ENCODE results near the gene EML2.
"Not testable (repeated sequence)": the region's sequence is repeated elsewhere in the genome, so short reads cannot be mapped to it uniquely, and the experiment has no call there.

The EML2 gene

DNA sequence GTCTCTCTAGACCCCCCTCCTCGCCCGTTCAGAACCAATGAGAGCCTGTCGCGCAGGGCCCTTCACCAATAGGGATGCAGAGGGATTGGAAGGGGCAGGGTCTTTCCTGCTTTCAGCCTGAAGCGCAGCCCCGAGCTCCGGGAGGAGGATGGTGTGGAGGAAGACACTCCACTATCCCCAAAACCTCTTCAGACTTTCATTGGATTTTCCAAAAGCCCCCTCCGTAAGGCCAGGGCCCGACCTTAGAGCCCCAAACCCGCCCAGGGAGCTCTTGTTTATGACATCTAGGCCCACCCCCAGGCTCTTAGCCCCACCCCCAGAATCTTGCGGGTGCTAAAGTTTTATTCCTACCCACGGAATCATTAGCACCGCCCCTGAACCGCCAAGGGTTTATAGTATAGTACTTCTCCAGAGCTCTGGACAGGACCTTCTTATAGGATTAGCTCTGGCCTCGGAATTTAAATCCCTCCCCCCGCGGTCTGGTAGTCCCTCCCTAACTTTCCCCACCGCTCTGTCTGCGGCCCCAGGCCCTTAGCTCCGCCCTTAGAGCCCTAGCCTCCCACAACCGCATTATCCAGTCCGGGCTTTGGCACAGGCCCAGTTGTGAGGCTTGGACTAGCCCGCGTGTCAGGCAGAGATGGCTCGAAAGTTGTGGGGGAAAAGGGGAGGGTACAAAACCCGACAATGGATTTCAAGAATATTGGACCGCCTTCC, 6.6 kb upstream of the EML2 start:
- DNase-seq: peak; percentile 95

DNA sequence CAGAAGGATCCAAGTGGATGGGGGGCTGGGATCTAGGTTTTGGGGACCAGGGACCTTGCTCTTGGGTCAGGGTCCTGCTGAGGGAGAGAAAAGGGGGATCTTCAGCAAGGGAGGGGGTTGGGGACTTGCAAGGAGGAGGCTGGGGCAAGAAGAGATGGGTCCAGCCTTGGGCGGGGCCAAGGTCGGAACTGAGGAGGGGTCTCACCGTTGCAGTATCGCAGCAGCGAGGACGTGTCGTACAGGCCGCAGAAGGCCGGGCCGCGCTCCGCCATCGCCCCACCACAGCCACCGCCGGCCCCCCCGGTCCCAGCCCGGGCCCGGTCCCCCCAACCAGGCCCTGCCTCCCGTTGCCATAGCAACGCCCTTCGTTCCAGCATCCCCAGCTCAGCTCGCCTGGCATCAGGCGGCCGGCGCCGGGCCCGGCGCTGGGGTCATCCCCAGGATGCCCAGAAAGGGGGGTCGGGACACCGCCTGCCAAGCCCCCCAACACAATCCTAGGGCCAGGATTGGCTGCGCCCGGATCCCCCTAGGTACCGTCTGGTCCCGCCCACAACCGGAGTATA, 6.0 kb upstream of the EML2 start:
- DNase-seq: no peak

DNA sequence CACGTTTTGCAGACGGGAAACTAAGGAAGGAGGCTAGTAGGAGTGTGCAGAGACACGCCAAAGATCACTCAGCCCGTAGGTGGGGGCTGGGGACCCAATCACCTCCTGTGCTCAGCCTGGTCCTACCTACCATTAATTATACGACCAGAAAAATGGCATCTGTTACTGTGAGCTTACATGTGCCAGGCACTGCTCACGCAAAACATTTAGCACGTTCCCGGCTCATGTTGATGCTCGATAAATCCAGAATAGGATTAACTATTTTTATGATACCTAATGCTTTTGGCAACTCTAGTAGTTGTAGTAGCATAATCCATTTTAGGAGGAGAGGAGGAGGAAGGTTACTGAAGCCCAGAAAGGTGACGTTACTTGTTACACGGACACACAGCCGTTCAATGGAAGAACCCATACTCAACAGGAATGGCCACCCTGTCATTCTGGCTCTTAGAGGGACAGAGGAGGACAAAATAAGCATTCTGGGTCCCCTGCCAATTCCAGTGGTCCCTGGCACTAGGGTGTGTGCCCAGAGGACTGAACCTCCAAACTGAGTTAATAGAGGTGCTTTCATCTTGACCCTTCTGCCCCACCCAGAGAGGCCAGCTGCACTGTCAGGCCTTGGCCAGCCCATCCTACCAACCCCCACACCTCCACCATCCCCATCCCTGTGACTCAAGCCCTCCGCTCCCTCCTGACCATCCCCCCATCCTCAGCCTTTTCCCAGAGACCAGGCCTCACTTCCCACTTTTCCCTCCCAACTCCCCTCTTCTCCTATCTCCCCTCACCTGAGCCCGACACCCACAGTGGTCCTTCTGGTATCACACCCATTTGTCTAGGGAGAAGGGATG, 5.0 kb upstream of the EML2 start:
- DNase-seq: no peak

DNA sequence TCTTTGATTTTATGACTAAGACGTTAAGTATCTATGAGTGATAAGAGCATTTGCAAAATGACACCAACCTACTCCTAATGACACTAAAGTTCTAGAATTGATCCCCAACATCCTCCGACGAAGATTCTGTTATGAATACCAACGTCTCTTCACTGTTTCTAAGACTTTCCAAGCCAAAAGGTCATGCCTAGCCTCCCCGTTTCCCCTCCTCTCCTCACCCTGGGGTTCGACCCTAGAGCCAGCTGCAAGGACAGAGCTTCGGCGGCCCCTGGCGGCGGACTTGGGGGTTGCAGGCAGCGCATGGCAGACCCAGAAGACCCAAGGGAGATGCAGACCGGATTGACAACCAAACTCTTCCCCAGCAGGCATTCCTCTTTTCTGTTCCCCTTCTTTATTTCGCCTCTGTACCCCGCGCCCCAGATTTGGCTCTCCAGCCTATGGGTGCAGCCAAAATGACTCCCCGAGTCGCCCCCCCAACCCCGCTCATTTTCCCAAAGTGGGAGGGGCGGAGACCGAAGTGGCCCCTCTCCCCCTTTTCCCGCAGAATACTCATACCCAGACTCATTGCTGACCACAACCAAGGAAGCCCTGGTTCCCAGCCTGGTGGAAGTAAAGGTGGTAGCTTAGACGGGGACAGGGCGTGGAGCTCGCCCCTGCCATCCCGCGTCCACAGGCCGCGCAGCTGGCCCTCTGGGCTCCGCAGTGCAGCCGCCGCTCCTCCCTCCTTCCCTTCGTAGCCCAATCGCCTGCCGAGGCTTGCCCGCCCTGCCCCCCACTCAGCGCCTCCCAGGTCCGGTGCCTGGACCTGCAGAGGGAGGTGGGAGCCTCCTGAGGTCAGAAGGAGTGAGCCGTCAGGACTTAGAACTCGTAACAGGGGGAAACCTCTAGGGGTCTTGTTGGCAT, 4.1 kb upstream of the EML2 start:
- DNase-seq: peak; percentile 77

DNA sequence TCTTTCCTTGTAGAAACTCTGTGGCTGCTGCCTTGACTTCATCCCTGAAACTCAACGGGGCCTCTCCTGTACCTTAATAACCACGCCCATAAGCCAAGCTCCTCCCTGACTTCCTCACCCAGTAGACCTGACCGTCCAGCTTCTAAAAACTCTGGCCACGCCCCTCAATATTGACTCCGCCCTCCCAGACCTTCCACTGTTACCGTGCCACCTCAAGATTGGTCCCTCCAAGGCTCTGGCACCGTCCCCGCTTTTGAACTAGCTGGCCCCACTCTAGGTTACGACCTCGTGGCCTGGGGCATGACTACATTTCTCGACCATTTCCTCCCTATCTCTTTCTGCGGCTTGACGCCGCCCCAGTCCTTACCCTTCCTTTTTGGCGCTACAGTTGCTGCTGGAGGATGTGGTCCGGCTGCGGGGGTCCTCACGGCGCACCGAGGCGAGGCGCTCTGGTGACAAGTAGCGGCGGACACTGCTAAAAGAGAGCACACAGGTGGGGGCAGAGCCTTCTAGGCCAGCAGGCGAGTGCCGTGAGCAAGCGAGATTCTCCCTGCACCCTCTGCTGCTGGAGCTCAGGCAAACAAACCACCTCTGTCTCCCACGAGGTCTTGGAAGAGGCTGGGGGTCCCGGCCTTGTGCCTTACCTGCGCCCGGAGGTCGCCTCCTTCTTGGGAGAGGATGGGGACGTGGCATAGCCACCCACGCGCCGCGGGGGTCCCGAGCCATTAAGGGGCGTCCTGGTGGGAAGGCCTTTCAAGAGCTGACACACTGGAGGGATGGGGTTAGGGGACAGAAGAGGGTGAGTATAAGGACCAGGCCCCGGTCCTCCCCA, 2.3 kb upstream of the EML2 start:
- no peak for DNase-seq

DNA sequence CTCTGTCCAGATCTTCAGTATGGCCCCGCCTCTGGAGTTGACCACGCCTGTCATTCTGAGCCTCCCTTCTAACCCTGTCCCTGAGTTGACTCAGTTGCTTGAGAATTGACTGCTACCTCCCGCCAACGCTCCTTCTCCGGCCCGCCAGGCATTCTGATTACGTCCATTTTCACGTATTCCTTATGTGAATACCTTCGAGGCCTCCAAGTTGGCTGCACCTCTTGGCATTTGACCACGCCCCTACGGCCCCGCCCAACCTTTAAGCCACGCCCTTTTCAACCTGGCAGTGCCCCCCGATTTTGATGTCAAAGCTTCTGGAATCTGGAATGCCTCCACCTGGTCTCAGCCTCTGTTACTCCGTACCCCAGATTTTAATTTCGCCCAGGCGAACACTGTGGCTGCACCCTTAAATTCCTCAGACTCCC, 1.7 kb upstream of the EML2 start:
- no peak for DNase-seq

DNA sequence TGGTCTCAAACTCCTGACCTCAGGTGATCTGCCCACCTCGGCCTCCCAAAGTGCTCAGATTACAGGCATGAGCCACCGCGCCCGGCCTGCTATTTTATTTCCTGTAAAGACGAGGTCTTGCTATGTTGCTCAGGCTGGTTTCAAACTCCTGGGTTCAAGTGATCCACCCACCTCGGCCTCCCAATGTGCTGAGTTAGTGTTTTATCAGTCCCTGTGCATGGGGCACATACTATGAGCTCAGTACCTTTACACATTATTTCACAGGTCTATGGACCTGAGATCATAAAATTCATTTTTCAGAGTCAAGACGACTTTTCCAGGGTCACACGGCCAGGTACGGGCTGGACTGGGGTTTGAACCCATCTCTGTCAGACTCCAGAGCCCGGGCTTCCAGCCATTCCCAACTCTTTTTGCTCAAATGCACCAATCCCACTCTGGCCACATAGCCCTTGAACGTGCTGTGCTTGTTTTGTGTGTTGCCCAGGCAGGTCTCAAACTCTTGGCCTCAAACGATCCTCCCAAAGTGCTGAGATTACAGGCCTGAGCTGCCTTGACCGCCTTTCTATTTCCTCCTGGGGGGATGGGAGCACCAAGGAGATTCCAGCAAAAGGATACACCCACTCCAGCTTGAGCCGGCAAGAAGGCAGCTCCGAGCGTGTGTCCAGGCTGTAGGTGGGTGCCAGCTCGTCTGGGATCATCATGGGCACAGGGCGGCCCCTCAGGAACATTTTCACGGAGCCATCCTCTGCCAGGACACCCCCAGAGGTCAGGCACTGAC, 1.1 kb downstream of the EML2 start:
- no peak for DNase-seq

DNA sequence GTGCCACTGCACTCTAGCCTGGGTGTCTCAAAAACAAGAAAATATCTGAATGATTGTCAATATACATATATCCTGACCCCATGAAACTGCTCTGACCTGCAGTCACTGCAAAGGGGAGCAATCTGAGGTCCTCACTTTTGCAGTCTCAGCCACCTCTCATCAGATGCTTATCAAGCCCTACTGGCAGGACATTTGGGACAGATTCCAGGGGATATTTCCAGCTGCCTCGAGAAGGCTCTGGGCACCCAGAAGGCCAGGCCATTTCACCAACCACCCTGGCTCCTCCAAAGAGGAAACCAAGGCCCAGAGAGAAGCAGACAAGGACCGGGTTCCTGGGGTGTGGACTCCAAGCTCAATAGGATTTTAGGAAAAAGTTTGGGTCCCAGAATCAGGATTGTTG, 2.3 kb downstream of the EML2 start:
- DNase-seq: no peak

DNA sequence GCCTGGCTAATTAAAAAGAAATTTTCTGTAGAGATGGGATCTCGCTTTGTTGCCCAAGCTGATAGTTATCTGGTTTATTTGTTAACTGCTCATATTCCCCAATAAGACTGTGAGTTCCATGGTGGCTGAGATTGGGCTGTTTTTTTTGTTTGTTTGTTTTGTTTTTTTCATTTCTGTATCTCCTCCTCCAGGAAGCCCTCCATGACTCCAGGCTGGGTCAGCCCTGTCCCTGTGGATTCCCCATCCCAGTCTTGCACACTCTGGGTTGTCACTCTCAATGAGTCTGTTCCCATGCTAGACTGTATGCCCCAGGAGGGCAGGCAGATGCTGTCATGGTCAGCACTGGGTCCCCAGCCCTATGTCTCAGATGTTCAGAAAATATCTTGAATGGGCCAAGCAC, 2.9 kb downstream of the EML2 start:
- DNase-seq: no peak

DNA sequence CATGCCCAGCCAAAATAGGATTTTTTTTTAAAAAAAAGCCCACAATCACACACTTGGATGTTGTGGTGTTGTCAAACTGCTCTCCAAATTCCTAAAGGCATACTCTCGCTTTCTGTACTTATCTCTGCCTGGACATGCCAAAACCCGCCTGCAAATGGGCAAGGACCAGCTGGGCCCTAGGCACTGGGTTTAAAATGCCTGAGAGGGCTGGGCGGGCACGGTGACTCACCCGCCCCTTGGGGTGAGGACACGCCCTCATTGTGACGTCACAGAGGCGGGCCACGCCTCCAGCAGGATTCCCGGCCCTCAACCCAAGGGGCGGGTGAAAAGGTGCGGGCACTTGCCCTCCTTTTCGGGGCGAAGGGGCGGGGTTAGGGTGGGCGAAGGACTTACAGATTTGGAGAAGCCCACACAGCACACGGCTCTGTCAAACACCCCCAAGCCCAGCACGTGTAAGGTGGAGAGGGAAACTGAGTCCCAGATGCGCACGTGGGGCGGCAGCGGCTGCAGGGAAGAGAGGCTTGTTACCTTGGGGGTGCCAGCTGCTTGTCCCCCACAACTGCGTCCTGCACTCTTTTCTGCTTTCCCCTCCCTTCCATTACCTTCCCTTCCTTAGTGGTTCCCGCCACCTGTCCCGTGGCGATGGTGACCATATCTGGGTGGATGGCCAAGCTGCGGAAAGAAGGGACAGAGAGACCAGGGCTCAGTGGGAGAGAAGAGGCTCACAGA, 6.6 kb downstream of the EML2 start:
- DNase-seq: peak; percentile 90

DNA sequence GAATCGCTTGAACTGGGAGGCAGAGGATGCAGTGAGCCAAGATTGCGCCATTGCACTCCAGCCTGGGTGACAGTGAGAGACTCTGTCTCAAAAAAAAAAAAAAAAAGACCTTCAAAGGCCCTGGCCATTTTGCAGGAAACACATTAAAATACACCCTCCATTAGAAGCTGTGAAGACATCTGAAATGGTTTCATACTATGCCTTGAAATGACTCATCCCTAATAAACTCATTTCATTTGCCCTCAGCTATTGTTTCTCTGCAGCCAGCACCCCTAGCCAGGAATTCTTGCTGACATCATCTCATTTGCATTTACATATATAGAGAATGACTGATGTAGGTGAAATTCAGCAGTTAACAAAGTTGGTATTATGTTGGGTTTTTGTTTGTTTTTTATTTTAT, 8.7 kb downstream of the EML2 start:
- DNase-seq: no peak

DNA sequence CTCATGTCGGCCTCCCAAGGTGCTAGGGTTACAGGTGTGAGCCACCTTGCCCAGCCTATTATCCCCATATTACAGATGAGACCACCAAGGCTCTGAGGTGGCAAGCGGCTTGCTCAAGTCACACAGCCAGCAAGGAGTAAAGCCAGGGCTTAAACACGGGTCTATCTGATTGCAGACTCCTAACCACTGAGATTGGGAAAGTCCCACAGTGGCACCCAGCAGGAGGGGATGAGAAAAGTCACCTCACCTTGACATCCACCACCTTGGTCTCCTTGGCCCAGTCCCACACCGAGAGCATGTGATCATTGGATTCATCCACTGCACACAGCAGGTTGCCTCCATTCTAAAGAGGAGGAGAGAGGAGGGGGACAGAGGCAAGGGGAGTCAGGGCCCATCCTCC, 9.5 kb downstream of the EML2 start:
- no peak for DNase-seq

DNA sequence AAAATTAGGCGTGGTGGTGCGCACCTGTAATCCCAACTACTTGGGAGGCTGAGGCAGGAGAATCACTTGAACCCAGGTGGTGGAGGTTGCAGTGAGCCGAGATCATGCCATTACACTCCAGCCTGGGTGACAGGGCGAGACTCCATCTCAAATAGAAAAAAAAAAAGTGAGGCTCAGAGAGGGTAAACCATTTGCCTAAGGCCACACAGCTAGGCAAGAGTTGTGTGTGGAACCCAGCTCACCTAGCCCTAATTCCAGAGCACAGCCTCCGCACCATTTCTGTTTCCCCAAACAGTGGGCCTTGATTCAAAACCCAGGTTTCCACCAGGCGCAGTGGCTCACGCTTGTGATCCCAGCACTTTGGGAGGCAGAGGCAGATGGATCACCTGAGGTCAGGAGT, 11.0 kb downstream of the EML2 start:
- DNase-seq: not testable (repeated sequence)

DNA sequence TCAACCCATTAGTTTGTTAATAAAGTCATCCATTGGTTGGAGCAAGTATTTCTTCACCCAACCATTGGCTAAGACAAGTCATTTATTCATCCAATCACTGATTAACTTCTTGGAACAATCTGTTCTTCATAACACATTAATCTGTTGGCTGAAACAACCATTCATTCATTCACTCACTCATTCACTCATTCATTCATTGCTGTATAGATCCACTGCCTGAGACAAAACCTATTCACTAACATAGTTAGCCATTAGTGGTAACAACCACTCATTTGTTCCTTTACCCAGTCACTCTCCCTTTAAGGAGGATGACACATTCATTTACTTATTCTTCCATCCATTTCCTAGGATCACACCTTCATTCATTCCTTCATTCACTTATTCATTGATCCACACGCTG, 15.2 kb downstream of the EML2 start:
- no peak for DNase-seq

DNA sequence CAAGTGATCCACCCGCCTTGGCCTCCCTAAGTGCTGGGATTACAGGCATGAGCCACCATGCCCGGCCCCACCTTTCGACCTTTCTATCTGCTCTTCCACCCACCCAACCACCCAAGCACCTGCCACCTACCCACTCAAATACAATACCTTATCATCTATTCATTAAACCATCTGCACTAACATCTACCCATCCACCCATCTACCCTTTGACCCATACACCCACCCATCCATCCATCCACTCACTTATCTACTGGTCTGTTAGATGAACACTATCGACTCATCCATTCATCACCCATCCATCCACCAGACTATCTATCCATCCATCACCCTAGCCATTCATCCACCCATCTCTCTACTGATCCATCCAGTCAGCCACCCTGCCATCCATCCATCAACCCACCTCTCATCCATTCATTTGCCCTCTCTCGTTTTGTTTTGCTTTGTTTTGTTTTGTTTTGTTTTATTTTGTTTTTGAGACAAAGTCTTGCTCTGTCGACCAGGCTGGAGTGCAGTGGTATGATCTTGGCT, 17.2 kb downstream of the EML2 start:
- DNase-seq: no peak

DNA sequence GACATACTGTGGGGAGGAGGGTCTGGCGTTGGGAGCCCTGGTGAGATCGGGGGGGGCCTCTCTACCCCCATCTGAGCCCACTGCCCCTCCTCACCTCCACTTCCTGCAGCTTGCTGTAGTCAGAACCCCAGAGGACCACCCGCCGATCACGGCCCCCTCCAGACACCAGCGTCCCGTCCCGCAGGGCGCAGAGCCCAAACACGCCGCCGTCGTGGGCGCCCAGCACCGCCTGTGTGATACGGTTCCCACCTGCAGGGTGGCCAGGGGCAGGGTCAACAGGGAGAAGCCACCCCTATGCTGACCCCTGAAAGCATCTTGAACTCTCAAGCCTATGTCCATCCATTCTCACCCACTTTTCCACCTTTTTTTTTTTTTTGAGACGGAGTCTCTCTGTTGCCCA, 17.8 kb downstream of the EML2 start:
- DNase-seq: no peak

DNA sequence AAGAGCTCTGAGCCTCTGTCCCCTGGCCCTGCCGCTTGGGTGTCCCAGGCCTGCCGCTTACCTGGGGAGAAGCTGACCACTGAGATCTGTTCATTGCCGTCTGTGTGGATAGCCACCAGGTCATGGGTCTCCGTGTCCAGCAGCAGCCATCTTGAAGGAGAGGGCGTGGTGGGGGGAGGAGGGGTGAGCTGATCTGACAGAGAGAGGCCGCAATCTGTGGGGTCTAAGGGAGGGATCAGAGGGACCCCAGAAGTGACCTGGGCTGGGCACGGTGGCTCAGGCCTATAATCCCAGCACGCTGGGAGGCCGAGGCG, 22.5 kb downstream of the EML2 start:
- DNase-seq: no peak

DNA sequence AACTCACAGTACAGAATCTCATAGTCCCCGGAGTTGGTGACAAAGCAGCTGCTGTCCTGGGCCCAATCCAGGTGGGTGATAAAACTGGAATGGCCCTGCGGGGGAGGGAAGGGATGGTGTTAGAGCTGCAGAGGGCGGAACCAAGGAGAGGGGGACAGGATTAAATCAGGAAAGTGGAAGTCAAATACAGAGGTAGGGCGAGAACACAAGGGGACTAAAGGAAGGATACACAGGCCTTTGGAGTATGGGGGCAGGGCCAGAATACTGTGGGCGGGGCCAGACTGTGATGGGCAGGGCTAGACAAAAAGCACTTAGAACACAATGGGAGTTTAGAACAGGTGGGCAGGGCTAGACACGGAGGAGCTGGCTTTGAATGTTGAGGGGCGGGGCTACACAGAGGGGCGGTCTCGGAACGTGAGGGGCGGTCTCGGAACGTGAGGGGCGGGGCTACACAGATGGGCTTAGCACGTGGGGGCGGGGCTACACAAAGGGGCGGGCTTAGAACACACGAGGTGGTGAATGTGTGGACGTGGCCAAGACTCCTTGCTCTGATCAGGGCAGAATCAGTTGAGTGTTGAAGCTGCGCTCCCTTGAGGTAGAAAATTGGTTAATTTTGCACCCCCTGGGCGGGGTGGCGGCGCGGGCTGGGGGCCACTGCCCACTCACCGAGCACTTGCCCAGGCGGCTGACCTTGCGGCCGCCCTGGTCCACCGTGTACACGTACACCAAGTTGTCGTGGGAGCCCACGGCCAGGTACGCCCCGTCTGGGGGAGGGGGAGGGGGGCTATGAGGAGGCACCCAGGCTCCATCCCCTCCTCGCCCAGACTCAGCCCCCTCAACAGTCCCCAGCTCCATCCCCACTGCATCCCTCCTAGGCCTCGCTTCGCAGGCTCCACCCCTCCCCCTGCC, 23.1 kb downstream of the EML2 start:
- DNase-seq: no peak

DNA sequence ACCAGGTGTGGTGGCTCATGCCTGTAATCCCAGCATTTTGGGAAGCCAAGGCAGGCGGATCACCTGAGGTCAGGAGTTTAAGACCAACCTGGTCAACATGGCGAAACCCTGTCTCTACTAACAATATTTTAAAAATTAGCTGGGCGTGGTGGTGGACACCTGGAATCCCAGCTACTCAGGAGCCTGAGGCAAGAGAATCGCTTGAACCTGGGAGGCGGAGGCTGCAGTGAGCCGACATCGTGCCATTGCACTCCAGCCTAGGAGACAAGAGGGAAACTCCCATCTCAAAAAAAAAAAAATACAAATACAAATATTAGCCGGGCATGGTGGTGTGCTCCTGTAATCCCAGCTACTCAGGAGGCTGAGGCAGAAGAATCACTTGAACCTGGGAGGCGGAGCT, 24.1 kb downstream of the EML2 start:
- DNase-seq: not testable (repeated sequence)
